ENCODE measurements around the gene VPS51.

- TF ChIP-seq GTF2I (CRISPR knock-in tag; conservative IDR thresholded peaks at IDR 0.05), result no peak
- no peak for TF ChIP-seq JUN (CRISPR knock-in tag; IDR thresholded peaks at IDR 0.05)
- no peak for TF ChIP-seq ETV6 (CRISPR knock-in tag; IDR thresholded peaks at IDR 0.05)
- TF ChIP-seq MYBL2 (CRISPR knock-in tag; IDR thresholded peaks at IDR 0.05), result no peak
- TF ChIP-seq CTCF (IDR thresholded peaks at IDR 0.05), result no peak
- TF ChIP-seq GRHL2 (CRISPR knock-in tag; IDR thresholded peaks at IDR 0.05; ENCODE audit: insufficient replicate concordance, severe bottlenecking), result no peak
- no peak for TF ChIP-seq NR2C2 (CRISPR knock-in tag; IDR thresholded peaks at IDR 0.05)
- no peak for TF ChIP-seq MAX (CRISPR knock-in tag; IDR thresholded peaks at IDR 0.05)
- TF ChIP-seq NFYB (CRISPR knock-in tag; conservative IDR thresholded peaks at IDR 0.05; ENCODE audit: low read depth), result no peak
- TF ChIP-seq ATF1 (CRISPR knock-in tag; IDR thresholded peaks at IDR 0.05), result no peak
- no peak for TF ChIP-seq SOX15 (CRISPR knock-in tag; IDR thresholded peaks at IDR 0.05)
Observed at GRCh38 chr11:65157336-65157735, 61.3 kb downstream of the VPS51 start.
